IPS-20b (cell line): ENCODE data around the gene CDC42SE2.

ENCODE experiments used
- H3K27ac ChIP-seq: one replicate; pipeline ENCODE4 v1.5.1; 2013; ENCODE audit warnings: low read length
- H3K27me3 ChIP-seq: 2 replicates; pipeline ENCODE4 v1.6.1; 2013; ENCODE audit warnings: mild to moderate bottlenecking, low read length, inconsistent platforms; ENCODE audit not compliant: insufficient read depth
- H3K36me3 ChIP-seq: 2 replicates; pipeline ENCODE4 v1.6.1; 2013; ENCODE audit warnings: low read depth, mild to moderate bottlenecking, inconsistent platforms, low read length, moderate library complexity; ENCODE audit not compliant: insufficient read depth
- H3K4me1 ChIP-seq: 2 replicates; pipeline ENCODE4 v1.6.1; 2013; ENCODE audit warnings: mild to moderate bottlenecking, control low read depth, inconsistent platforms, low read length, moderate library complexity; ENCODE audit not compliant: insufficient read depth
- H3K4me3 ChIP-seq: 2 replicates; pipeline ENCODE4 v1.5.1; 2013; ENCODE audit warnings: mild to moderate bottlenecking, low read length, inconsistent platforms
- H3K9ac ChIP-seq: 2 replicates; pipeline ENCODE4 v1.6.1; 2013; ENCODE audit warnings: low read depth, mild to moderate bottlenecking, inconsistent platforms, low read length, moderate library complexity
- H3K9me3 ChIP-seq: 2 replicates; pipeline ENCODE4 v1.6.1; 2013; ENCODE audit warnings: mild to moderate bottlenecking, low read depth, low read length, inconsistent platforms; ENCODE audit not compliant: insufficient read depth

Gene CDC42SE2

DNA sequence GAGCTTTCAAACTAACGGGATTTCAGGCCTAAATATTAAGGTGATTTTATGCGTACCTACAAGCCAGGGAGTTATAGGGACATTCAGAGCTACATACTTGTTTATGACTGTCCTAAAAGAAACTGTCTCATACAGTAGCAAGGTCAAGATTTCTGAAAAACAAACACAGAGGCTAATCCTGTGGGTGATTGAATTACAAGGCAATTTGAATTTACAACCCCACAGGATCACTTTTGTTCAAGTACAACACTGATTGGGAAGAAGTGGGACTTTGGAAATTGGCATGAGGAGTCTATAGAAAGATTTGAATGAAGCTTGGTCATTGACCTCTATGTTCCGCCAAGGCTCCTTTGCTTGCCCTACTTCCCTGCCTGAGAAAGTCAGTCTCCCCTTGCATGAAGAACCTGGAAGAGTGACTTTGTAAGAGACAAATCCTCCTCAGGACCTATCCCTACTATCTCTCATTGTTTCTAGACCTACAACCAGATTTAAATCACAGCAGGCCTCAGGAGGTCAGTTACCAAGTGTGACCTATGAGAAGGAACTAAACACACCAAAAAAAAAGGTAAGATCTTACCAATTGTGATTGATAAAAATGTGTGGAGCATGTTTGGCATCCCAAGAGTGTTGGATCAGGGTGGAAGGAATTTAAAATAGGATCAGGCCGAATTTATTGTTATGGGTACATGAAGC is 38.4 kb upstream of the CDC42SE2 start:
- H3K27me3 ChIP-seq: no peaks in the 10 kb centered on the region
- no peaks in the 10 kb centered on the region for H3K9me3 ChIP-seq
- H3K27ac ChIP-seq: no peak overlapping the region
- no peaks in the 10 kb centered on the region for H3K36me3 ChIP-seq
- H3K9ac ChIP-seq: no peak overlapping the region
- peaks cover 4% of the 10 kb centered on the region; the same call in 1 of the 2 replicates for H3K4me1 ChIP-seq
- H3K4me3 ChIP-seq: no peak overlapping the region

DNA sequence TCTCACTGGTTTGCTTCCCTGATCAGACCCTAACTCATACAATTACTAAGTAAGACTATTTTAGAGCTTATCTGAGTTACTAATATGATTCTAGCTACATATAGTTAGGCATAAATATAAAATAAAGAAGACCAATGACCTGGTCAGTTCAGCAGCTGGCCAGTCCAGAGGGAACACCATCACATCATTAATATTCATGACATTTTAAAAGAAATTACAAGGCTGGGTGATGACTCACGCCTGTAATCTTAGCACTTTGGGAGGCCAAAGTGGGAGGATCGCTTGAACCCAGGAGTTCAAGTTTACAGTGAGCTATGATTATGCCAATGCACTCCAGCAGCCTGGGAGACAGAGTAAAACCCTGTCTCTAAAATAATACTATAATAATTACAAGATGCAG is 37.0 kb upstream of the CDC42SE2 start:
- H3K4me3 ChIP-seq: no peak overlapping the region
- no peak overlapping the region for H3K27ac ChIP-seq
- no peak overlapping the region for H3K9ac ChIP-seq
- H3K27me3 ChIP-seq: no peaks in the 10 kb centered on the region
- peaks cover 4% of the 10 kb centered on the region; the same call in 1 of the 2 replicates for H3K4me1 ChIP-seq
- H3K36me3 ChIP-seq: no peaks in the 10 kb centered on the region
- no peaks in the 10 kb centered on the region for H3K9me3 ChIP-seq

DNA sequence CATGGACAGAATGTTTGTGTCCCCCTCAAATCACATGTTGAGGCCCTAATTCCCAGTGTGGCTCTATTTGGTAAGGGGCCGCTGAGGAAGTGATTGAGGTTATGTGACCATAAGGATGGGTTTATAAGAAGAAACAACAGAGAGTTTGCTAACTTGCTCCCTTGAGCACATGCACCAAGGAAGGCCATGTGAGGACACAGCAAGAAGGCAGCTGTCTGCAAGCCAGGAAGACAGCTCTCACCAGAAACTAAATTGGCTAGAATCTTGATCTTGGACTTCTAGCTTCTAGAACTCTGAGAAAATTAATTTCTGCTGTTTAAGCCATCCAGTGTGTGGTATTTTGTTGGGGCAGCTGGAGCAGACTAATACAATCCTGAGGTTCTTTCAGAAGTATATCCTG is 35.2 kb upstream of the CDC42SE2 start:
- H3K9me3 ChIP-seq: no peaks in the 10 kb centered on the region
- H3K9ac ChIP-seq: no peak overlapping the region
- H3K4me3 ChIP-seq: no peak overlapping the region
- no peak overlapping the region for H3K27ac ChIP-seq
- H3K4me1 ChIP-seq: peaks cover 4% of the 10 kb centered on the region; the same call in 1 of the 2 replicates
- H3K36me3 ChIP-seq: no peaks in the 10 kb centered on the region
- H3K27me3 ChIP-seq: no peaks in the 10 kb centered on the region

DNA sequence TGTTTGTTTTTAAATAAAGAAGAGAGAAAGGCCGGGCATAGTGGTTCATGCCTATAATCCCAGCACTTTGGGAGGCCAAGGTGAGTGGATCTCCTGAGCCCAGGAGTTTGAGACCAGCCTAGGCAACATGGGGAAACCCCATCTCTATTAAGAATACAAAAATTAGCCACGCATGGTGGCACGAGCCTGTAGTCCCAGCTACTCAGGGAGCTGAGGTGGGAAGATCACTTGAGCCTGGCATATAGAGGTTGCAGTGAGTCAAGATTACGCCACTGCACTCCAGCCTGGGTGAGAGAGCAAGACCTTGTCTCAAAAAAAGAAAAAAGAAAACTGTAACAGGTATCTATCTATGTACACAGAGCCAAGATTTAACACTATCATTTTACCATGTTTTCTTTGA is 34.2 kb upstream of the CDC42SE2 start:
- Histone ChIP-seq H3K9me3 (no peaks in the 10 kb centered on the region), H3K4me1 (peaks cover 4% of the 10 kb centered on the region; the same call in 1 of the 2 replicates), H3K27me3 (no peaks in the 10 kb centered on the region), H3K4me3 (no peak overlapping the region), H3K9ac (no peak overlapping the region), H3K36me3 (no peaks in the 10 kb centered on the region), H3K27ac (no peak overlapping the region)

DNA sequence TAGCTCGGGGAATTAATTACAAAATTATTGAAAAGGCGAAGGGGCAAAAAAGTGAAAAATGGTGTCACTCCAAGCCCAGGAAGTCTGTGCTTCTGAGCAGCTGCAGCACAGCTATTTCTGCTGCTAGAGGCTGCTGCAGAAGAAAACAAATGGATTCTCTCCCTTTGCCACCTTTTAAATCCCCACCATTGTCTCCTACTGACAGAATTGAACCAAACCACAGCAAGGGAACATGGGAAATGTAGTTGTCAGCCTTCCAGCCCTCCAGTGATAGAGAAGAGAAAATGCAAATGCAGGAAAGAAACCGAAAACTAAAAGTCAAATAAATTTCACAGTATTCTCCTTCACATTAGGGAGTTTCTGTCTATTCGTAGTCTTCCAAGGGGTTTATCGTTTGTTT is 33.4 kb upstream of the CDC42SE2 start:
- no peaks in the 10 kb centered on the region for H3K9me3 ChIP-seq
- no peaks in the 10 kb centered on the region for H3K27me3 ChIP-seq
- no peaks in the 10 kb centered on the region for H3K36me3 ChIP-seq
- no peak overlapping the region for H3K4me3 ChIP-seq
- no peak overlapping the region for H3K27ac ChIP-seq
- peaks cover 4% of the 10 kb centered on the region; the same call in 1 of the 2 replicates for H3K4me1 ChIP-seq
- peak overlapping the region; percentile 14; the same call in 1 of the 2 replicates for H3K9ac ChIP-seq

DNA sequence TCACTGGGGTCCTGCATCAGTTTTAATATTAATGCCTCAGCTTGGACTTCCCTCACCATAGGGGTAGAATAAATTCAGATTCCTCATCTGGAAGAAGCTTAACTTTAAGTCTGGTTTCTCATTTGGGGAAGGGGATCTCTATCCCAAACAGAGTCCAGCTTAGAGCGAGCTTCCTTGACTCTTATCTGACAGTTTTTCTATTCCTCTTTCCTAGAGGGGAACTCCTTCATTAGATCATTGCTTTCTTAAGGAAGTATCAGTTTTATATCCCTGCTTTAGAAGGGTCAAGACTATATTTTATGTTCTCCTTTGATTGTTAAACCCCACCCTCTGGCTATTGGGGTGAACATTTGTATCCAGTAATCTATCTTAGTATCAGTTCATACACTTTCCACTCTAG is 24.2 kb upstream of the CDC42SE2 start:
- no peaks in the 10 kb centered on the region for H3K27me3 ChIP-seq
- H3K36me3 ChIP-seq: no peaks in the 10 kb centered on the region
- no peak overlapping the region for H3K4me3 ChIP-seq

DNA sequence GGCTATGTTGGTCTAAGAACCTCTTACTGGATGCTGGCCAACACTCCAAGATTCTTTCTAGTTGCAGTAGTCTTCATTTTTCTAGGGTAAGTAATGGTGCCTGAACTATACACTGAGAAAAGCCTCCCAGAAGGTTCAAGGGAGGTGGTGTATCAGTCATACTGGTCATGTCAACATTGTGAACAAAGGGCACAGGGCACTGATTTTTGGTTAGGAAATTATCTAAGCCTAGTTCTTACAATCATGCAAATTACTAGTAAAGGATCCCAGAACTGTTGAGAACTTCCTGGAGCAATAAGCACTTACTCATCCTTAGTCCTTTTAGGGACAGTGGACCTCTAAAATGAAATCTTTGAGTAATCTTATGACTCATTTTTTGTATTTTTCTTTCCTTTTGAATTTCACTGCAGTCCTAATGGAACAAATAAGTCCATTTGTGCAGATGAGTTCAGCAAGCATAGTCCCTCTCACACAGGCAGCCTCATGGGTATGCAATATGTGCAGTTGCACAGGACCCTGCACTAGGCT is 21.1 kb upstream of the CDC42SE2 start:
- no peaks in the 10 kb centered on the region; the same call in 1 of the 2 replicates for H3K9me3 ChIP-seq
- no peak overlapping the region for H3K27ac ChIP-seq
- no peaks in the 10 kb centered on the region for H3K36me3 ChIP-seq
- no peaks in the 10 kb centered on the region for H3K4me1 ChIP-seq
- no peak overlapping the region for H3K9ac ChIP-seq
- H3K4me3 ChIP-seq: no peak overlapping the region
- no peaks in the 10 kb centered on the region for H3K27me3 ChIP-seq

More for the DNA sequence above, 24.2 kb upstream of the CDC42SE2 start:
- Histone ChIP-seq H3K4me1 (no peaks in the 10 kb centered on the region), H3K9me3 (no peaks in the 10 kb centered on the region), H3K27ac (no peak overlapping the region), H3K9ac (no peak overlapping the region)

DNA sequence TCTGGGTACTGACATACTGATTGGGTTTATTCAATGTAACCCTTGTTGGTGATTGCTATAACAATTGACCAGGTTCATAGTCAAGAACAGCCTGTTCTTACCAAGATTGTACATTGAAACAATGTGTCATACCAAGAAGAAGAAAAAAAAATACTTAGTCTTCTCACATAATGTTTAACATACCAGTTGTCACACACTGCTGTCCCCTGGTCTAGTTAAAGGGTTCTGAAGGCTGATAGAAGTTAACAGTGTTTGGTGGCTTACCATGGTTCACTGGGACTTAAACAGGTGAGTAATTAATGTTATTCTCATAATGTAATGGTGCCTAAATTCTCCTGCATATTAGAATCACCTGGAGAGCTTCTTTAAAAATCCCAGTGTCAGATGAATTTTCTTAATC is 18.5 kb upstream of the CDC42SE2 start:
- no peaks in the 10 kb centered on the region for H3K27me3 ChIP-seq
- H3K27ac ChIP-seq: no peak overlapping the region
- H3K4me1 ChIP-seq: no peaks in the 10 kb centered on the region
- H3K4me3 ChIP-seq: no peak overlapping the region
- H3K36me3 ChIP-seq: no peaks in the 10 kb centered on the region
- no peak overlapping the region for H3K9ac ChIP-seq
- no peaks in the 10 kb centered on the region; the same call in 1 of the 2 replicates for H3K9me3 ChIP-seq

DNA sequence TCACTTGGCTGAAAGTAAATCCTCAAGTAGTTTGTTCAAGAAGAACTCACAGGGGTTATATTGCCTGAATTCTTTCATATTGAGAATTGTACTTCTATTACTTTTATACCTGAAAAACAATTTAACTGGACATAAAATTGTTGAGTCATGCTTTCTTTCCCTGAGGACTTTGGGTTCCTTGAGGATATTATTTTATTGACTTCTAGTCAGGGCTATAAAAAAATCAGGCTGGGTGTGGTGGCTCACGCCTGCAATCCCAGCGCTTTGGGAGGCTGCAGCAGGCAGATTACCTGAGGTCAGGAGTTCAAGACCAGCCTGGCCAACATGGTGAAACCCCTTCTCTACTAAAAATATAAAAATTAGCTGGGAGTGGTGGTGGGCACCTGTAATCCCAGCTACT is 17.9 kb upstream of the CDC42SE2 start:
- no peaks in the 10 kb centered on the region for H3K4me1 ChIP-seq
- H3K36me3 ChIP-seq: no peaks in the 10 kb centered on the region
- no peaks in the 10 kb centered on the region; the same call in 1 of the 2 replicates for H3K9me3 ChIP-seq
- no peak overlapping the region for H3K27ac ChIP-seq
- no peaks in the 10 kb centered on the region for H3K27me3 ChIP-seq
- H3K4me3 ChIP-seq: no peak overlapping the region
- H3K9ac ChIP-seq: no peak overlapping the region

DNA sequence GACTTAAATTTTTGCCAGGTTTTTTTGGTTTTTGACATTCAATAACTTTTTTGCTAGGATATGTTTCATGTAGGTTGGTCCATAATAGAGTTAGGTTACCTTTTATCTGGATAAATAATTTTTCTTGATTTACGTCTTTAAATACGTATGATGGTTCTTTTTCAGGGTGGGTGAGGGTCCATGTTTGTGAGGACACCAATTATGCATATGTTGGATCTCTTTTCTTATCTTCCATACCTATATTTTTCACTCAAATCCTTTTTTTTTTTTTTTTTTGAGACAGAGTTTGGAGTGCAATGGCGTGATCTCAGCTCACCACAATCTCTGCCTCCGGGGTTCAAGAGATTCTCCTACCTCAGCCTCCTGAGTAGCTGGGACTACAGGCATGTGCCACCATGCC is 17.3 kb upstream of the CDC42SE2 start:
- H3K4me1 ChIP-seq: no peaks in the 10 kb centered on the region

DNA sequence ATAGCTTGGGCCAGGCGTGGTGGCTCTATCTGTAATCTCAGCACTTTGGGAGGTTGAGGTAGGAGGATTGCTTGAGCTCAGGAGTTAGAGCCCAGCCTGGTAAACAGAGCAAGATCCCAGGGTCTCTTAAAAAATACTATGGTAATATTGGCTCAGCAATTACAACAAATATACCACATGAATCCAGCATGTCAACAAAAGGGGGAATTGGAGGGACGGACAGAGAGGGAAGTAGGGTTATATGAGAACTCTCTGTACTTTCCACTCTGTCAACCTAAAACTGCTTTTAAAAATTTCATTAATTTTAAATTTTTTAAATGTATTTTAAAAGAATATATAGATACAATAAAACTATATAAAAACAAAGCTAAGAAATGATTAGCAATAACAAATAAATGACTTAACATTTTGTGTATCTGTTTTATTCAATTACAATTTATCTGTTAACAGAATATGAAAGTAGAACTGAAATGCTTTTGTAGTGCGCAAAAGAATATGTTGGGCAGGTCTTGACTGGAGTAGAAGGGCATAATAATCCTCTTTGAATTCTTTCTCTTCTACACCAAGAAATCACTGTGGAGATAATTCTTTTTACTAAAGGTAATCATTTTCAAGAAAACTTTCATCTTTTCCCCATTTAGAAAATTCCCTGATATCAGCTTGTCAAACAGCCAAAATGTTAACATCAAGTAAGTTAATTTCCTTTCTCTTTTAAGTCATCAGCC is 12.9 kb upstream of the CDC42SE2 start:
- no peaks in the 10 kb centered on the region for H3K27me3 ChIP-seq
- H3K4me1 ChIP-seq: no peaks in the 10 kb centered on the region
- H3K4me3 ChIP-seq: no peak overlapping the region
- H3K27ac ChIP-seq: no peak overlapping the region
- H3K9ac ChIP-seq: no peak overlapping the region
- H3K36me3 ChIP-seq: no peaks in the 10 kb centered on the region
- no peaks in the 10 kb centered on the region; the same call in 1 of the 2 replicates for H3K9me3 ChIP-seq

More for the DNA sequence above, 17.3 kb upstream of the CDC42SE2 start:
- Histone ChIP-seq H3K27me3 (no peaks in the 10 kb centered on the region), H3K9me3 (no peaks in the 10 kb centered on the region; the same call in 1 of the 2 replicates), H3K36me3 (no peaks in the 10 kb centered on the region), H3K27ac (no peak overlapping the region), H3K4me3 (no peak overlapping the region), H3K9ac (no peak overlapping the region)

DNA sequence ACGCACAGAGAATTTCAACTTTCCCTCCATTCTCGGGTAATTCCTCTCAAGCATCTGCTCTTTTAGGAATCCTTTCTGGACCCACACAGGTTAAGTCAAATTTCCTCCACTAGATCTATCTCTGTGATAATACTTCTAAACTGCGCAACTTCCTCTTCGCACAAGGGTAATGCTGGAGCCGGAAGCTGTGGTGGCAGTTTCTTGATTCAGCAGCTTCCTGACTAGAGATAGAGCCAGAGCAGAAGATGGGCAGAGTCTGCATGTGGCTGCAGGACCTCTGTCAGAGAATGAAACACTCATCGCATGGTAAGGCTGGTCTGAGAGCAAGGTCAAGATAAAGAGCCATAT is 11.1 kb upstream of the CDC42SE2 start:
- Histone ChIP-seq H3K4me1 (no peaks in the 10 kb centered on the region), H3K27ac (no peak overlapping the region), H3K27me3 (no peaks in the 10 kb centered on the region), H3K9ac (no peak overlapping the region), H3K4me3 (no peak overlapping the region), H3K36me3 (no peaks in the 10 kb centered on the region), H3K9me3 (no peaks in the 10 kb centered on the region)
